DOHH2 (cell line): ENCODE results near the gene EZH1.

Source experiments
- H3F3A ChIP-seq: fragments of 200-600 bp; sonication (generic), shearing (Covaris generic); 2 replicates; pipeline ENCODE4 v1.6.0; 2016; ENCODE audit warnings: antibody characterized with exemption, mild to moderate bottlenecking; ENCODE audit not compliant: control insufficient read depth, insufficient read depth
- H3K27ac ChIP-seq: fragments of 200-600 bp; sonication (generic); 2 replicates; pipeline ENCODE4 v1.5.1; 2014; ENCODE audit warnings: low read depth, mild to moderate bottlenecking, low read length, moderate library complexity
- H3K27me3 ChIP-seq: fragments of 200-600 bp; sonication (generic); 2 replicates; pipeline ENCODE4 v1.6.1; 2014; ENCODE audit warnings: mild to moderate bottlenecking, low read length, mixed read lengths; ENCODE audit not compliant: control insufficient read depth
- H3K36me3 ChIP-seq: fragments of 200-600 bp; sonication (generic); 2 replicates; pipeline ENCODE4 v1.6.1; 2014; ENCODE audit warnings: mild to moderate bottlenecking, low read length, moderate library complexity, mixed read lengths; ENCODE audit not compliant: control insufficient read depth
- H3K4me1 ChIP-seq: fragments of 200-600 bp; sonication (generic); 2 replicates; pipeline ENCODE4 v1.6.1; 2014; ENCODE audit warnings: mild to moderate bottlenecking, low read length, mixed read lengths; ENCODE audit not compliant: control insufficient read depth
- H3K4me2 ChIP-seq: fragments of 200-600 bp; sonication (generic); 2 replicates; pipeline ENCODE4 v1.6.0; 2014; ENCODE audit warnings: mild to moderate bottlenecking, low read length, moderate library complexity
- H3K4me3 ChIP-seq: fragments of 200-600 bp; sonication (generic); 2 replicates; pipeline ENCODE4 v1.5.1; 2014; ENCODE audit warnings: mild to moderate bottlenecking, low read length, mixed read lengths
- H3K79me2 ChIP-seq: fragments of 200-600 bp; sonication (generic); 2 replicates; pipeline ENCODE4 v1.6.1; 2014; ENCODE audit warnings: mild to moderate bottlenecking, low read length, mixed read lengths; ENCODE audit not compliant: control insufficient read depth
- H3K9me2 ChIP-seq: fragments of 200-600 bp; sonication (generic); replicated peaks from 2 replicates; pipeline ENCODE4 v1.6.1; 2014; ENCODE audit warnings: mild to moderate bottlenecking, low read length, mixed read lengths; ENCODE audit not compliant: control insufficient read depth
- H3K9me3 ChIP-seq: fragments of 200-600 bp; sonication (generic); 2 replicates; pipeline ENCODE4 v1.6.1; 2014; ENCODE audit warnings: antibody characterized with exemption, low read length, mixed read lengths; ENCODE audit not compliant: control insufficient read depth, insufficient read depth
- H4K20me1 ChIP-seq: fragments of 200-600 bp; sonication (generic); 2 replicates; pipeline ENCODE4 v1.6.0; 2014; ENCODE audit warnings: low read depth, mild to moderate bottlenecking, antibody characterized with exemption, low read length, moderate library complexity; ENCODE audit not compliant: control insufficient read depth, insufficient read depth
- EZH2phosphoT487 ChIP-seq: fragments of 200-600 bp; sonication (generic); IDR thresholded peaks from 2 replicates; pipeline ENCODE4 v1.6.1; 2017; ENCODE audit warnings: borderline replicate concordance, mild to moderate bottlenecking, antibody characterized with exemption, low read length, moderate library complexity, mixed read lengths
- TF ChIP-seq, protein P1 (sequence below): fragments of 200-600 bp; sonication (generic); IDR thresholded peaks from one replicate; pipeline ENCODE4 v1.5.1; 2014; ENCODE audit warnings: antibody characterized with exemption, mild to moderate bottlenecking, low read depth, low read length; ENCODE audit not compliant: poor library complexity, severe bottlenecking

Gene EZH1

DNA sequence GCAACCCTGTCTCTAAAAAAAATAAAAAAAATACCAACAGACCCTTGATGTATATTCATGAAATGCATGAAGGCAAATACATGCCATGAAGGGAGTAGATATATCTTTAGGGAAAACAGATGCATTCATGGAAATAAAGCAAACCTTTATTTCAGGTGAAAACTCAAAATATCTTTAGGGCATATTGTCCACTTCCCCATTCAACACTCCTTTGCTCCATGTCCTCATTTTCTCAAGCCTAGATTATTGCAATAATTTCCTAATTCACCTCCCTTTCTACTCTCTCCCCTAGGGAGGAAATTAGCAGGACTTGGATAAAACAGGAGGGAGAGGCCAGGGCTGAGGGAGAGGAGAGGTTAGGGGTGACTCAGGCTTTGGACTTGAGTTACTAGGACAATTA is 22.7 kb upstream of the EZH1 start:
- no peak for TF ChIP-seq EZH2phosphoT487
- TF ChIP-seq, protein P1, sequence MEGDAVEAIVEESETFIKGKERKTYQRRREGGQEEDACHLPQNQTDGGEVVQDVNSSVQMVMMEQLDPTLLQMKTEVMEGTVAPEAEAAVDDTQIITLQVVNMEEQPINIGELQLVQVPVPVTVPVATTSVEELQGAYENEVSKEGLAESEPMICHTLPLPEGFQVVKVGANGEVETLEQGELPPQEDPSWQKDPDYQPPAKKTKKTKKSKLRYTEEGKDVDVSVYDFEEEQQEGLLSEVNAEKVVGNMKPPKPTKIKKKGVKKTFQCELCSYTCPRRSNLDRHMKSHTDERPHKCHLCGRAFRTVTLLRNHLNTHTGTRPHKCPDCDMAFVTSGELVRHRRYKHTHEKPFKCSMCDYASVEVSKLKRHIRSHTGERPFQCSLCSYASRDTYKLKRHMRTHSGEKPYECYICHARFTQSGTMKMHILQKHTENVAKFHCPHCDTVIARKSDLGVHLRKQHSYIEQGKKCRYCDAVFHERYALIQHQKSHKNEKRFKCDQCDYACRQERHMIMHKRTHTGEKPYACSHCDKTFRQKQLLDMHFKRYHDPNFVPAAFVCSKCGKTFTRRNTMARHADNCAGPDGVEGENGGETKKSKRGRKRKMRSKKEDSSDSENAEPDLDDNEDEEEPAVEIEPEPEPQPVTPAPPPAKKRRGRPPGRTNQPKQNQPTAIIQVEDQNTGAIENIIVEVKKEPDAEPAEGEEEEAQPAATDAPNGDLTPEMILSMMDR: no peak
- no peaks in the 10 kb centered on the region for H3K9me2 ChIP-seq
- H3K4me3 ChIP-seq: no peak overlapping the region
- H3K36me3 ChIP-seq: no peaks in the 10 kb centered on the region
- H3K27me3 ChIP-seq: peaks cover 4% of the 10 kb centered on the region; the same call in 1 of the 2 replicates
- H3K4me2 ChIP-seq: no peak overlapping the region
- H3K79me2 ChIP-seq: no peaks in the 10 kb centered on the region
- H3K4me1 ChIP-seq: peaks cover 13% of the 10 kb centered on the region
- H4K20me1 ChIP-seq: no peaks in the 10 kb centered on the region
- H3K9me3 ChIP-seq: no peaks in the 10 kb centered on the region
- H3F3A ChIP-seq: no peaks in the 10 kb centered on the region
- H3K27ac ChIP-seq: no peak overlapping the region

DNA sequence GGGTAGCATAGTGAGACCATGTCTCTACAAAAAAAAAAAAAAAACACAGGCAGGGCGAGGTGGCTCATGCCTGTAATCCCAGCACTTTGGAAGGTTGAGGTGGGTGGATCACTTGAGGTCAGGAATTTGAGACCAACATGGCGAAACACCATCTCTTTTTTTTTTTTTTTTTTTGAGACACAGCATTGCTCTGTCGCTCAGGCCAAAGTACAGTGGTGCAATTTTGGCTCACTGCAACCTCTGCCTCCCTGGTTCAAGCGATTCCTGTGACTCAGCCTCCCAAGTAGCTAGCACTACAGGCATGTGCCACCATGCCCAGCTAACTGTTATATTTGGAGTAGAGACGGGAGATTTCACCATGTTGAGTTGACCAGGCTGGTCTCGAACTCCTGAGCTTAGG is 21.3 kb upstream of the EZH1 start:
- no peak overlapping the region for H3K4me3 ChIP-seq
- no peaks in the 10 kb centered on the region for H3K36me3 ChIP-seq
- H3K9me3 ChIP-seq: no peaks in the 10 kb centered on the region
- H3K27me3 ChIP-seq: peaks cover 12% of the 10 kb centered on the region
- no peaks in the 10 kb centered on the region for H3F3A ChIP-seq
- no peak for TF ChIP-seq EZH2phosphoT487
- TF ChIP-seq, protein P1: no peak
- no peak overlapping the region for H3K4me2 ChIP-seq
- H3K79me2 ChIP-seq: no peaks in the 10 kb centered on the region
- H3K4me1 ChIP-seq: peaks cover 9% of the 10 kb centered on the region
- no peaks in the 10 kb centered on the region for H3K9me2 ChIP-seq
- H4K20me1 ChIP-seq: no peaks in the 10 kb centered on the region
- H3K27ac ChIP-seq: no peak overlapping the region

DNA sequence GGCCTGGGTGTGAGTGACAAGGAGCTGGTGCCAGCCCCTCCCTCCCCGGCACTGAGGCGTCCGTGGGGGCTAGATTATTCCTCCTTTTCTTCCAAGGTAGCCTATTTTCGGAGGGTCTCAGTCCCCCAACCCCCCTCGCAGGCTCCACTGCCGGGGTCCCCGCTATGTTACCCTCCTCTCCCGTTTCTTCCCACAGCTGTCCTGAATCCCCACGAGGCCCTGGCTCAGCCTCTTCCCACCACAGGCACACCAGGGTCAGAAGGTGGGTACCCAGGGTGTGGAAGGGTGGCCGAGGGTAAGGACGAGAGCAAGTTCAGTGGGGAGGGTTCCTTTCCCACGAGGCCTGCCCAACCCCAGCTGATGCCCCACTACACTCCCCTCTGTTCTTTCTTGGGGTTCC is 16.8 kb upstream of the EZH1 start:
- Histone ChIP-seq H3K36me3 (no peaks in the 10 kb centered on the region), H3K27me3 (peaks cover 32% of the 10 kb centered on the region), H3K79me2 (no peaks in the 10 kb centered on the region), H3K9me3 (no peaks in the 10 kb centered on the region), H3K27ac (no peak overlapping the region), H3K4me2 (no peak overlapping the region), H3K4me3 (no peak overlapping the region), H3K9me2 (no peaks in the 10 kb centered on the region), H3F3A (no peaks in the 10 kb centered on the region), H3K4me1 (peaks cover 19% of the 10 kb centered on the region), H4K20me1 (no peaks in the 10 kb centered on the region)
- TF ChIP-seq, protein P1: no peak
- no peak for TF ChIP-seq EZH2phosphoT487
